ENCODE measurements around the gene NFIA. TPM values are rescaled to one million over a fixed set of nuclear protein-coding genes. Genes with fewer than 3 reads are reported as not detected.
A peak's percentile ranks its signal among the peaks of the same experiment; 100 is the strongest.

NFIA gene
- total and polyA plus RNA-seq, 9 of the 15 experiments (the other 6 are each of a cell fraction or from before 2014, with no cell fraction given): 5.3 to 24.9 (median 9.8) TPM

- peak; percentile 3 for TF ChIP-seq CCNT2 (IDR thresholded peaks at IDR 0.05; ENCODE audit: borderline replicate concordance, extremely low read depth, insufficient read length, low read depth, low read length)
- TF ChIP-seq NEUROD1 (IDR thresholded peaks at IDR 0.05; ENCODE audit: borderline replicate concordance, low read depth, low read length, partially characterized antibody): no peak
- 0 out of 4 replicates have a peak, but pooled peaks of 1 of the 2 experiments have one; percentile 23 for TF ChIP-seq MNT (conservative IDR thresholded peaks at IDR 0.05)
- TF ChIP-seq ZNF280A (IDR thresholded peaks at IDR 0.05; ENCODE audit: low read depth, partially characterized antibody): no peak
- TF ChIP-seq ELF1 (tag; IDR thresholded peaks at IDR 0.05): no peak
- no peak for TF ChIP-seq XRCC3 (IDR thresholded peaks at IDR 0.05)
- TF ChIP-seq ZBTB11 (CRISPR knock-in tag; IDR thresholded peaks at IDR 0.05): no peak
- no peak for TF ChIP-seq HNRNPK (IDR thresholded peaks at IDR 0.05; ENCODE audit: low read depth, low read length, poor library complexity, severe bottlenecking)
- TF ChIP-seq ZHX1 (conservative IDR thresholded peaks at IDR 0.05; ENCODE audit: low read length): no peak
- TF ChIP-seq POLR2H (tag; IDR thresholded peaks at IDR 0.05; ENCODE audit: low read depth): 0 out of 2 replicates have a peak, but pooled peaks have one; percentile 11
- TF ChIP-seq CHCHD3 (CRISPR knock-in tag; IDR thresholded peaks at IDR 0.05): no peak
- no peak for TF ChIP-seq MAX (CRISPR knock-in tag; IDR thresholded peaks at IDR 0.05)
- TF ChIP-seq ZNF311 (CRISPR knock-in tag; IDR thresholded peaks at IDR 0.05): no peak
- no peak for TF ChIP-seq PCBP1 (IDR thresholded peaks at IDR 0.05; ENCODE audit: low read depth, low read length, poor library complexity, severe bottlenecking)
Observed at GRCh38 chr1:61083807-61084440, 1.6 kb downstream of the NFIA start (continued).
